GM18499 (cell line): ENCODE results near the gene LRG1.

Experiments
- ATAC-seq: cut with Tn5 transposase; IDR thresholded peaks from one replicate; pipeline ENCODE4 v1.9.1; 2021; ENCODE audit warnings: moderate number of reproducible peaks; ENCODE audit not compliant: insufficient read depth, unreplicated experiment

LRG1 gene

GRCh38 chr19:4515732-4516131, 24.1 kb downstream of the LRG1 start:
- ATAC-seq, result no peak

DNA sequence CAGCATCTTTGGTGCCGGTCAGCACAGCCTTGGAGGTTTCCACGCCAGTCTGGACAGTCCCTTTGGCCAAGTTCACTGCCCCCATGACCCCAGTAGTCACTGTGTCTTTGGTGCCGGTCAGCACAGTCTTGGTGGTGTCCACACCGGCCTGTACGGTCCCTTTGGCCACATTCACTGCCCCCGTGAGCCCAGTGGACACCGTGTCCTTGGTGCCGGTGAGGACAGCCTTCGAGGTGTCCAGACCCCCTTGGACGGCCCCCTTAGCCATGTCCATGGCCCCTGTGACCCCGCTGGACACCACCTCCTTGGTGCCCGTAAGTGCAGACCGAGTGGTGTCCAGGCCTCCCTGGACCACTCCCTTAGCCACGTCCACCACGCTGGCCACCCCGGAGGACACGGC, 26.6 kb downstream of the LRG1 start:
- ATAC-seq, result no peak

- no peak for ATAC-seq
These were observed 27.8 kb downstream of the LRG1 start for GRCh38 chr19:4512070-4512469.

DNA sequence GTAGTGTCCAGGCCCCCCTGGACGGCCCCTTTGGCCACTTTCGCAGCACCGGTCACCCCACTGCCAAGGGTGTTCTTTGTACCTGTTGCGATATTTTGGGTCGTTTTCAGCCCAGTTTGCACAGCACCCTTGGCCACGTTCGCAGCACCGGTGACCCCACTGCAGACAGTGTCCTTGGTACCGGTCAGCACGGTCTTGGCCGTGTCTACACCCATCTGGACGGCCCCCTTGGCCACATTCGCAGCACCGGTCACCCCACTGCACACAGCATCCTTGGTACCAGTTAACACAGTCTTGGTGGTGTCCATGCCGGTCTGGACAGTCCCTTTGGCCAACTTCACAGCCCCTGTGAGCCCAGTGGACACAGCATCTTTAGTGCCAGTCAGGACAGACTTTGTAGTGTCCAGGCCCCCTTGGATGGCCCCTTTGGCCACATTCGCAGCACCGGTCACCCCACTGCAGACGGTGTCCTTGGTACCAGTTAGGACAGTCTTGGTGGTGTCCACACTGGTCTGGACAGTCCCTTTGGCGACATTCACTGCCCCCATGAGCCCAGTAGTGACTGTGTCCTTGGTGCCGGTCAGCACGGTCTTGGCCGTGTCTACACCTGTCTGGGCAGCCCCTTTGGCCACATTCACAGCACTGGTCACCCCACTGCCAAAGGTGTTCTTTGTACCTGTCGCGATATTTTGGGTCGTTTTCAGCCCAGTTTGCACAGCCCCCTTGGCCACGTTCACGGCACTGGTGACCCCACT, 28.4 kb downstream of the LRG1 start:
- no peak for ATAC-seq

DNA sequence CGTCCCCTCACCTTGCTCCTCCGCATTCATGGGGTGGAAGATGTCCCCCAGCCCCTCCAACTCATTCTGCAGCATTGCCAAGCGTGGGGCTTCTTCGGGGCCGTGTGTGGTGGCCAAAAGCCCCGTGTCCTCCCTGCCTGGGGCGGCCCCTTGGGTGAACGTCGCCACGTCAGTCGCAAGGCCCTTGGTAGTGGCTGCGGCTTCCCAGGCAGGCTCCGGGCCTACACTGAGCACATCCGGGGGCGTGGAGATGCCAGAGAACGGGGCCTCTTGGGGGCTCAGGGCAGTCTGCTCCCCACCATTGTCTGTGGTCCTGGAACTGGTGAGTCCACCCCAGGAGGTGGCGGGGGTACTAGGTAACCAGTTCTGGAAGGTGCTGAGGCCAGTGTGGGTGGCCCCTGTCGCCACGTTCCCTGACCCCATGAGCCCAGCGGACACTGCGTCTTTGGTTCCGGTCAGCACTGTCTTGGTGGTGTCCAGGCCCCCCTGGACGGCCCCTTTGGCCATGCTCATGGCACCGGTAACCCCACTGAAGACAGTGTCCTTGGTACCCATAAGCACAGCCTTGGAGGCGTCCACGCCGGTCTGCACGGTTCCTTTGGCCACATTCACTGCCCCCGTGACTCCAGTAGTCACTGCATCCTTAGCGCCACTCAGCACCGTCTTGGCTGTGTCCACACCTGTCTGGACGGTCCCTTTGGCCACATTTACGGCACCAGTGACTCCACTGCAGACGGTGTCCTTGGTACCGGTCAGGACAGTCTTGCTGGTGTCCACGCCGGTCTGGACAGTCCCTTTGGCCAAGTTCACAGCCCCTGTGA, 29.2 kb downstream of the LRG1 start:
- ATAC-seq, result no peak

DNA sequence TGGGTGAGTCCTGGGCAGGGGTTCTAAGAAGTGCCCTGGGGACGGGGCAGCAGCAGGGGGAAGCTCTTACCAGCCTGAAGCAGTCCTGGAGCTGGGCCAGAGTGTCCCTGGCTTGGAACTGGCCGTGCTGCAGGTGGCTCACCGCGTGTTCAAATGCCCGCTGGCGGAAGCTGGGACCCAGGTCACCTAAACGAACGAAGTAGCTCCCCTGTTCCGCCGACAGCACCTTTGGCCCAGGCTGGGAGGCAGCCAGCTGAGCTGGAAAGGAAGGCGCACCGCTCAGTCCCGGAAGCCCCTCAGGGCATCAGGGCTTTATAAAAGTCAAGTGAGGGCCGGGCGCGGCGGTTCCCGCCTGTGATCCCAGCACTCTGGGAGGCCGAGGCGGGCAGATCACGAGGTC, 31.1 kb downstream of the LRG1 start:
- no peak for ATAC-seq

GRCh38 chr19:4507804-4508203, 32.0 kb downstream of the LRG1 start:
- ATAC-seq, result no peak

DNA sequence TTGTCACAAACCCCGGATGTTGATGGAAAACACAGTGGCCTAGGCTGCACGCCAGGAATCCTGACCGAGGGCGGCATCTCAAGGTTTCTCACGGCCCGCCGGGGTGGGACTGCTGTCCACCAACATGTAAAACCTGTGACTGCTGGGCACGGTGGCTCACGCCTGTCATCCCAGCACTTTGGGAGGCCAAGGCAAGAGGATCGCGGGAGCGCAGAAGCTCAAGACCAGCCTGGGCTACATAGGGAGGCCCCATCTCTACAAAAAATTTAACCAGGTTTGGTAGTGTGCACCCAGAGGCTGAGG, 32.7 kb downstream of the LRG1 start:
- no peak for ATAC-seq

- ATAC-seq, result no peak
These were observed 33.2 kb downstream of the LRG1 start for GRCh38 chr19:4506449-4507149.

- no peak for ATAC-seq
These were observed 34.0 kb downstream of the LRG1 start for GRCh38 chr19:4505570-4506448.

- ATAC-seq, result no peak
These were observed 34.8 kb downstream of the LRG1 start for GRCh38 chr19:4504891-4505569.

- ATAC-seq, result no peak
These were observed 35.5 kb downstream of the LRG1 start for GRCh38 chr19:4504297-4504701.

- ATAC-seq, result no peak
These were observed 36.0 kb downstream of the LRG1 start for GRCh38 chr19:4503825-4504170.

GRCh38 chr19:4503132-4503824, 36.6 kb downstream of the LRG1 start:
- no peak for ATAC-seq

DNA sequence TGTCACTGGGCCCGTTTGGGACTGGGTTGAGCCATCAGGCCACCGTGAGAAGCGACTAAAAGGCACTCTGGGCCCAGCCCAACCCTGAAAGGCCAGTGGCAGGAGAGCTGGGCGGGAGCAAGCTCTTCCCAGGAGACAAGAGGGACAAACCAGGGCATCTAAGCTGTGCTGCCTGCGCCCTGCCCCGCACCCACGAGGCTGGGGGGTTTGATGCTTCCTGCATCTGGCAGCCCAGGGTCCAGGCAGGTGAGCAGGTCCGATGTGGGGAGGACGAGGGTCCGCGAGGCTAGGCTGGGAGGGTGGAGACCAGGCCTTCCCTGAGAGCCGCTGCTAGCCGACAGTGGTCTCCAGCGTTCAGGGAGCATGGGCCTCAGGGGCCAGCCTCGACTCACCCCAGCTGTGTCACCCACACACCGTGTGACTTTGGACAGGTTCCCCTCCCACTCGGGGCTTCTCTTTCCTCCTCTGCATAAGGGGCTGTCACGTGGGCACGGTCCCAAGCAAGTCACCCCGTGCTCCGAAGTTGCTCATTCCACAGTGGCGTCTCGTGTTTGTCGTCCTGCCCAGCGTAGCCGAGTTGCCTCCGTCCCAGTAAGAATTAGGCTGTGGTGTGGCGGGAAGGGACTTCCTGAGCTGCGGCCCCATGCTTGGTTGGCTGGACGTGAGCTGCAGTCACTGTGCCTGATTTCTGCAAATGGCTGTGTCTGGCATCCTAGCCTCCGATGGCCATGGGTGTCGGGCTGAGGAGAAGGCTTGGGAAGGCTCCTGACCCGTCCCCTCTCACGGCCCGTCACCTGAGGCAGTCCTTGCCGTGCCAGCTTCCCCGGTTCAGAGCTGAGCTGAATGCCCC, 37.3 kb downstream of the LRG1 start:
- no peak for ATAC-seq

DNA sequence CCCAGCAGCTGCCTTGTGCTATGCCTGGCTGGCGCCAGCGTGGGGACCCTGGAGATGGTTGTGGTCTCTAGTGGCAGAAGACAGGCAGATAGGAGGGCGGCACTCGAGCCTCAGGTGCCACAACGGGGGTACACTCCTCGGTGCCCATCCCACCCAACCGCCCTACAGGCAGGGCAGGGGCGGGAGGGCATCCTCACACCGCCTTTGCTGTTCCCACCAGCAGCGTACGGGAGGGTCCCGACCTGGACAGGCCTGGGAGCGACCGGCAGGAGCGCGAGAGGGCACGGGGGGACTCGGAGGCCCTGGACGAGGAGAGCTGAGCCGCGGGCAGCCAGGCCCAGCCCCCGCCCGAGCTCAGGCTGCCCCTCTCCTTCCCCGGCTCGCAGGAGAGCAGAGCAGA, 38.1 kb downstream of the LRG1 start:
- ATAC-seq, result no peak

- no peak for ATAC-seq
These were observed 38.8 kb downstream of the LRG1 start for GRCh38 chr19:4500841-4501591.

GRCh38 chr19:4499855-4500254, 40.0 kb downstream of the LRG1 start:
- no peak for ATAC-seq
